SK-N-SH (cell line): ENCODE data around the gene ATXN7. TPM values are rescaled to one million over a fixed set of nuclear protein-coding genes. Genes with fewer than 3 reads are reported as not detected.

Experiments
- CTCF ChIA-PET: fragments of 300-600, 350-600 bp; formaldehyde crosslinking; extraction: SDS; loops from one replicate; lab custom pipeline; 2021; lab: Yijun Ruan, JAX
- POLR2A ChIA-PET: fragments of 350-600 bp; sonication (Branson Sonifier 250); formaldehyde crosslinking; extraction: SDS; loops from one replicate; lab custom pipeline; 2020; ENCODE audit warnings: antibody characterized with exemption, inconsistent platforms; lab: Yijun Ruan, JAX
- DNase-seq: peaks from one replicate; pipeline ENCODE4 v3.0.0; 2012
- H2AFZ ChIP-seq: fragments of 200-600 bp; sonication (generic); 2 replicates; pipeline ENCODE4 v1.8.1; 2016; ENCODE audit warnings: antibody characterized with exemption, mild to moderate bottlenecking, low read depth
- H3F3A ChIP-seq: fragments of 200-600 bp; sonication (generic); replicated peaks from 2 replicates; pipeline ENCODE3; 2016; ENCODE audit warnings: antibody characterized with exemption, mild to moderate bottlenecking; ENCODE audit not compliant: insufficient read depth
- H3K27ac ChIP-seq, 2 experiments: fragments of 200-500 bp in 1 of 2; fragments of 200-600 bp in 1 of 2; sonication (Bioruptor generic) in 1 of 2; sonication (generic), shearing (Covaris generic) in 1 of 2; 2 replicates each; pipeline versions ENCODE4 v1.5.1 to v1.6.1; 2014 to 2016; ENCODE audit warnings: low read depth in 2 of 2, inconsistent platforms in 1 of 2, low read length in 1 of 2, mild to moderate bottlenecking in 1 of 2, mixed read lengths in 1 of 2
- H3K27me3 ChIP-seq: fragments of 200-600 bp; sonication (generic), shearing (Covaris generic); 2 replicates; pipeline ENCODE4 v1.6.1; 2016; ENCODE audit warnings: mixed run types; ENCODE audit not compliant: insufficient read depth
- H3K36me3 ChIP-seq, 2 experiments: fragments of 200-500 bp in 1 of 2; fragments of 200-600 bp in 1 of 2; sonication (Bioruptor generic) in 1 of 2; sonication (generic) in 1 of 2; replicated peaks in 1 of 2; 2 replicates each; pipeline versions ENCODE3 to v1.5.1; 2014 to 2016; ENCODE audit warnings: low read length in 1 of 2, mild to moderate bottlenecking in 1 of 2; ENCODE audit not compliant: insufficient read depth in 2 of 2, control insufficient read depth in 1 of 2
- H3K4me1 ChIP-seq, 2 experiments: fragments of 200-500 bp in 1 of 2; fragments of 200-600 bp in 1 of 2; sonication (Bioruptor generic) in 1 of 2; sonication (generic), shearing (Covaris generic) in 1 of 2; 2 replicates each; pipeline versions ENCODE4 v1.5.1 to v1.6.1; 2014 to 2016; ENCODE audit warnings: low read depth in 1 of 2, low read length in 1 of 2, mixed run types in 1 of 2; ENCODE audit not compliant: insufficient read depth in 2 of 2, control insufficient read depth in 1 of 2
- H3K4me2 ChIP-seq: fragments of 200-600 bp; sonication (generic), shearing (Covaris generic); 2 replicates; pipeline ENCODE4 v1.6.1; 2017; ENCODE audit warnings: mixed run types
- H3K4me3 ChIP-seq, 2 experiments: fragments of 200-500 bp in 1 of 2; fragments of 200-600 bp in 1 of 2; sonication (Bioruptor generic) in 1 of 2; sonication (generic), shearing (Covaris generic) in 1 of 2; 2 replicates each; pipeline versions ENCODE4 v1.5.1 to v1.8.1; 2014 to 2016; ENCODE audit warnings: low read depth in 2 of 2, inconsistent platforms in 1 of 2, low read length in 1 of 2, mild to moderate bottlenecking in 1 of 2, mixed read lengths in 1 of 2, moderate library complexity in 1 of 2
- H3K79me2 ChIP-seq: fragments of 200-600 bp; sonication (generic); 2 replicates; pipeline ENCODE4 v1.8.1; 2017; ENCODE audit warnings: mild to moderate bottlenecking; ENCODE audit not compliant: insufficient read depth
- H3K9ac ChIP-seq: fragments of 200-600 bp; sonication (generic); 2 replicates; pipeline ENCODE4 v1.6.1; 2017; ENCODE audit warnings: mixed run types
- H3K9me2 ChIP-seq: fragments of 200-600 bp; sonication (generic); 2 replicates; pipeline ENCODE4 v1.6.1; 2017; ENCODE audit warnings: mixed run types
- H3K9me3 ChIP-seq: fragments of 200-600 bp; sonication (generic); 2 replicates; pipeline ENCODE4 v1.6.1; 2017; ENCODE audit warnings: mixed run types, mild to moderate bottlenecking, moderate library complexity
- H4K20me1 ChIP-seq: fragments of 200-600 bp; sonication (generic); 2 replicates; pipeline ENCODE4 v1.6.1; 2017; ENCODE audit warnings: mild to moderate bottlenecking, mixed run types; ENCODE audit not compliant: insufficient read depth
- CHD2 ChIP-seq: fragments of 150-350 bp; IDR thresholded peaks from 2 replicates; pipeline ENCODE4 v1.6.1; 2018; ENCODE audit warnings: low read length; ENCODE audit not compliant: partially characterized antibody
- ELF1 ChIP-seq: IDR thresholded peaks from 2 replicates; pipeline ENCODE4 v1.4.0; 2012
- EP300 ChIP-seq, 2 experiments: IDR thresholded peaks; 2 replicates each; pipeline versions ENCODE4 v1.4.0 to v1.6.1; 2012; ENCODE audit warnings: borderline replicate concordance in 1 of 2, low read depth in 1 of 2, low read length in 1 of 2
- FOSL2 ChIP-seq: IDR thresholded peaks from 2 replicates; pipeline ENCODE4 v1.4.0; 2012; ENCODE audit warnings: low read depth, mild to moderate bottlenecking, moderate library complexity, borderline replicate concordance
- FOXJ3 ChIP-seq: sonication (generic); formaldehyde crosslinking; IDR thresholded peaks from 2 replicates; pipeline ENCODE4 v1.5.1; 2020; ENCODE audit warnings: mild to moderate bottlenecking, missing genetic modification reagents
- FOXM1 ChIP-seq: IDR thresholded peaks from 2 replicates; pipeline ENCODE4 v1.4.0; 2012; ENCODE audit warnings: low read depth, mild to moderate bottlenecking
- GABPA ChIP-seq: IDR thresholded peaks from 2 replicates; pipeline ENCODE4 v1.4.0; 2012; ENCODE audit warnings: low read depth, mild to moderate bottlenecking
- IRF3 ChIP-seq: fragments of 150-350 bp; IDR thresholded peaks from 2 replicates; pipeline ENCODE4 v1.6.1; 2016; ENCODE audit warnings: mild to moderate bottlenecking, low read depth, low read length
- NRF1 ChIP-seq: IDR thresholded peaks from 2 replicates; pipeline ENCODE4 v1.6.1; 2012; ENCODE audit warnings: low read depth, mild to moderate bottlenecking, low read length
- POLR2AphosphoS5 ChIP-seq: IDR thresholded peaks from 2 replicates; pipeline ENCODE4 v1.6.1; 2012; ENCODE audit warnings: low read depth, low read length
- RAD21 ChIP-seq: IDR thresholded peaks from 2 replicates; pipeline ENCODE4 v1.6.1; 2012; ENCODE audit warnings: mild to moderate bottlenecking, low read length
- RCOR1 ChIP-seq: fragments of 150-350 bp; IDR thresholded peaks from 2 replicates; pipeline ENCODE4 v1.6.1; 2017; ENCODE audit warnings: antibody characterized with exemption, low read length
- TCF12 ChIP-seq: IDR thresholded peaks from 2 replicates; pipeline ENCODE4 v1.4.0; 2012
- YY1 ChIP-seq: IDR thresholded peaks from 2 replicates; pipeline ENCODE4 v1.4.0; 2012; ENCODE audit warnings: low read depth, mild to moderate bottlenecking
- WGBS: methylation state at CpG from one replicate; pipeline ENCODE4 v1.1.6; 2017; ENCODE audit warnings: low lambda C conversion rate; 5-methylcytosine and 5-hydroxymethylcytosine counted together
- polyA plus RNA-seq, 3 experiments: library from polyadenylated mRNA; depleted of rRNA; stranded (reverse); fragments of >200 nt; gene quantifications; 2 replicates each; pipeline ENCODE4 v1.2.3, GENCODE V29; 2012
- TF ChIP-seq, protein P1 (sequence below): fragments of 150-350 bp; IDR thresholded peaks from 2 replicates; pipeline ENCODE4 v1.6.1; 2017; ENCODE audit warnings: antibody characterized with exemption, low read length, low read depth, borderline replicate concordance
- TF ChIP-seq, protein P2 (sequence below): fragments of 200-600 bp; sonication (generic); IDR thresholded peaks from 2 replicates; pipeline ENCODE4 v1.6.1; 2017; ENCODE audit warnings: antibody characterized with exemption, mild to moderate bottlenecking, moderate library complexity
- TF ChIP-seq, protein P3 (sequence below): IDR thresholded peaks from 2 replicates; pipeline ENCODE4; 2012
- TF ChIP-seq, protein P4 (sequence below): IDR thresholded peaks from 2 replicates; pipeline ENCODE4 v1.4.0; 2012; ENCODE audit warnings: low read depth, borderline replicate concordance

The ATXN7 gene
- polyA plus RNA-seq, 1 of the 3 experiments (the other 2 are of a cell fraction) = 6.2 TPM

- Histone ChIP-seq H3K79me2 (no peaks in the 10 kb centered on the region), H3K27me3 (no peaks in the 10 kb centered on the region), H3K9me3 (no peaks in the 10 kb centered on the region), H3K27ac (no peak overlapping the region), H2AFZ (no peak overlapping the region), H3F3A (peaks cover 5% of the 10 kb centered on the region), H3K9me2 (no peaks in the 10 kb centered on the region), H3K9ac (no peak overlapping the region), H3K4me1 (peaks cover 0 to 20% of the 10 kb centered on the region in 2 experiments; a peak in 2 of 4 replicates), H3K4me3 (no peak overlapping the region), H3K36me3 (no peaks in the 10 kb centered on the region), H3K4me2 (no peak overlapping the region), H4K20me1 (no peaks in the 10 kb centered on the region)
- ChIA-PET POLR2A (no interaction called here), CTCF (interaction anchor here (0.9 to 7.9 kb wide), 7 partner anchors 10 to 456 kb away, joined by 3 to 84 read pairs (median 7); no protein-coding TSS in a partner anchor)
- DNase-seq = no peak
- WGBS = 86% methylated on average over 3 of the region's 3 CpGs
- TF ChIP-seq RCOR1 (no peak), EP300 (IDR thresholded peaks at IDR 0.05; ENCODE audit: borderline replicate concordance in 1 of 2, low read depth in 1 of 2, low read length in 1 of 2) (no peak), GABPA (no peak), CHD2 (no peak), IRF3 (no peak), NRF1 (no peak), RAD21 (no peak), FOXJ3 (CRISPR knock-in tag) (no peak), POLR2AphosphoS5 (no peak), ELF1 (no peak), TCF12 (no peak), FOSL2 (no peak), YY1 (no peak), FOXM1 (no peak)
- TF ChIP-seq, protein P1, sequence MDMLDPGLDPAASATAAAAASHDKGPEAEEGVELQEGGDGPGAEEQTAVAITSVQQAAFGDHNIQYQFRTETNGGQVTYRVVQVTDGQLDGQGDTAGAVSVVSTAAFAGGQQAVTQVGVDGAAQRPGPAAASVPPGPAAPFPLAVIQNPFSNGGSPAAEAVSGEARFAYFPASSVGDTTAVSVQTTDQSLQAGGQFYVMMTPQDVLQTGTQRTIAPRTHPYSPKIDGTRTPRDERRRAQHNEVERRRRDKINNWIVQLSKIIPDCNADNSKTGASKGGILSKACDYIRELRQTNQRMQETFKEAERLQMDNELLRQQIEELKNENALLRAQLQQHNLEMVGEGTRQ = no peak
- TF ChIP-seq, protein P2, sequence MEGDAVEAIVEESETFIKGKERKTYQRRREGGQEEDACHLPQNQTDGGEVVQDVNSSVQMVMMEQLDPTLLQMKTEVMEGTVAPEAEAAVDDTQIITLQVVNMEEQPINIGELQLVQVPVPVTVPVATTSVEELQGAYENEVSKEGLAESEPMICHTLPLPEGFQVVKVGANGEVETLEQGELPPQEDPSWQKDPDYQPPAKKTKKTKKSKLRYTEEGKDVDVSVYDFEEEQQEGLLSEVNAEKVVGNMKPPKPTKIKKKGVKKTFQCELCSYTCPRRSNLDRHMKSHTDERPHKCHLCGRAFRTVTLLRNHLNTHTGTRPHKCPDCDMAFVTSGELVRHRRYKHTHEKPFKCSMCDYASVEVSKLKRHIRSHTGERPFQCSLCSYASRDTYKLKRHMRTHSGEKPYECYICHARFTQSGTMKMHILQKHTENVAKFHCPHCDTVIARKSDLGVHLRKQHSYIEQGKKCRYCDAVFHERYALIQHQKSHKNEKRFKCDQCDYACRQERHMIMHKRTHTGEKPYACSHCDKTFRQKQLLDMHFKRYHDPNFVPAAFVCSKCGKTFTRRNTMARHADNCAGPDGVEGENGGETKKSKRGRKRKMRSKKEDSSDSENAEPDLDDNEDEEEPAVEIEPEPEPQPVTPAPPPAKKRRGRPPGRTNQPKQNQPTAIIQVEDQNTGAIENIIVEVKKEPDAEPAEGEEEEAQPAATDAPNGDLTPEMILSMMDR = no peak
- TF ChIP-seq, protein P3, sequence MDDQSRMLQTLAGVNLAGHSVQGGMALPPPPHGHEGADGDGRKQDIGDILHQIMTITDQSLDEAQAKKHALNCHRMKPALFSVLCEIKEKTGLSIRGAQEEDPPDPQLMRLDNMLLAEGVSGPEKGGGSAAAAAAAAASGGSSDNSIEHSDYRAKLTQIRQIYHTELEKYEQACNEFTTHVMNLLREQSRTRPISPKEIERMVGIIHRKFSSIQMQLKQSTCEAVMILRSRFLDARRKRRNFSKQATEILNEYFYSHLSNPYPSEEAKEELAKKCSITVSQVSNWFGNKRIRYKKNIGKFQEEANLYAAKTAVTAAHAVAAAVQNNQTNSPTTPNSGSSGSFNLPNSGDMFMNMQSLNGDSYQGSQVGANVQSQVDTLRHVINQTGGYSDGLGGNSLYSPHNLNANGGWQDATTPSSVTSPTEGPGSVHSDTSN = no peak
- TF ChIP-seq, protein P4, sequence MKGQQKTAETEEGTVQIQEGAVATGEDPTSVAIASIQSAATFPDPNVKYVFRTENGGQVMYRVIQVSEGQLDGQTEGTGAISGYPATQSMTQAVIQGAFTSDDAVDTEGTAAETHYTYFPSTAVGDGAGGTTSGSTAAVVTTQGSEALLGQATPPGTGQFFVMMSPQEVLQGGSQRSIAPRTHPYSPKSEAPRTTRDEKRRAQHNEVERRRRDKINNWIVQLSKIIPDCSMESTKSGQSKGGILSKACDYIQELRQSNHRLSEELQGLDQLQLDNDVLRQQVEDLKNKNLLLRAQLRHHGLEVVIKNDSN = no peak
- TF ChIP-seq, all 33 proteins: peak for 0
Observed at GRCh38 chr3:64028754-64029153, 165.1 kb downstream of the ATXN7 start.
